Activated naive CD4-positive, alpha-beta T cell treated with anti-CD3 and anti-CD28 coated beads, Interleukin-2, amount 50 U/mL, for 72 hours (primary cell): ENCODE data around the gene ANTKMT. TPM values are rescaled to one million over a fixed set of nuclear protein-coding genes. Genes with fewer than 3 reads are reported as not detected.

Source experiments
- ATAC-seq, 2 donors: fragments of 150-1000 bp; cut with Tn5 transposase; 2 replicates each; pipeline ENCODE4 v1.10.0; 2021; ENCODE audit warnings: mild to moderate bottlenecking in 2 of 2, moderate library complexity in 2 of 2
- DNase-seq, 2 donors: peaks; one replicate each; pipeline ENCODE4 v3.0.0; 2021 to 2022; ENCODE audit warnings: low spot score in 2 of 2
- H3K27ac Mint-ChIP-seq, 2 donors: one replicate each; pipeline ENCODE4 v1.8.0; 2022; ENCODE audit warnings: mild to moderate bottlenecking in 2 of 2, mixed read lengths in 2 of 2
- H3K36me3 Mint-ChIP-seq, 2 donors: one replicate each; pipeline ENCODE4 v1.8.0; 2022; ENCODE audit warnings: mixed read lengths in 2 of 2
- H3K9me3 Mint-ChIP-seq, 2 donors: one replicate each; pipeline ENCODE4 v1.8.0; 2022; ENCODE audit warnings: mixed read lengths in 2 of 2
- total RNA-seq, 2 donors: library from RNA; stranded (reverse); gene quantifications; one replicate each; pipeline ENCODE4 v1.2.3, GENCODE V29; 2022

ANTKMT gene
- total RNA-seq, 2 donors from 2014 or later, result 17.6 to 22.6 TPM

GRCh38 chr16:692356-693108, 28.4 kb upstream of the ANTKMT start:
- Mint-ChIP-seq H3K27ac (peak overlapping the region in 1 of 2 donors; percentile 95), H3K9me3 (no peaks in the 10 kb centered on the region), H3K36me3 (peaks cover 0 to 5% of the 10 kb centered on the region in 2 donors)
- no peak for DNase-seq
- no peak for ATAC-seq

- ATAC-seq (no peak), DNase-seq (no peak)
- H3K9me3 Mint-ChIP-seq, result no peaks in the 10 kb centered on the region
- H3K27ac Mint-ChIP-seq, result no peak overlapping the region
- peaks cover 0 to 5% of the 10 kb centered on the region in 2 donors for H3K36me3 Mint-ChIP-seq
These were observed 27.6 kb upstream of the ANTKMT start for GRCh38 chr16:693364-693763.

GRCh38 chr16:693766-694165, 27.2 kb upstream of the ANTKMT start:
- DNase-seq (no peak), ATAC-seq (no peak)
- Mint-ChIP-seq H3K9me3 (no peaks in the 10 kb centered on the region), H3K36me3 (peaks cover 0 to 5% of the 10 kb centered on the region in 2 donors), H3K27ac (no peak overlapping the region)

GRCh38 chr16:694187-694862, 26.6 kb upstream of the ANTKMT start:
- DNase-seq, result no peak
- Mint-ChIP-seq H3K27ac (no peak overlapping the region), H3K9me3 (no peaks in the 10 kb centered on the region), H3K36me3 (peaks cover 0 to 5% of the 10 kb centered on the region in 2 donors)
- no peak for ATAC-seq

GRCh38 chr16:694863-695354, 26.0 kb upstream of the ANTKMT start:
- ATAC-seq, result peak in 1 of 2 donors; percentile 2
- Mint-ChIP-seq H3K36me3 (peaks cover 0 to 5% of the 10 kb centered on the region in 2 donors), H3K27ac (no peak overlapping the region), H3K9me3 (no peaks in the 10 kb centered on the region)
- no peak for DNase-seq

- Mint-ChIP-seq H3K9me3 (no peaks in the 10 kb centered on the region), H3K27ac (peak overlapping the region in 1 of 2 donors; percentile 22), H3K36me3 (peaks cover 0 to 5% of the 10 kb centered on the region in 2 donors)
- peak; percentile 82 to 83 for DNase-seq
- peak; percentile 82 to 85 for ATAC-seq
These were observed 25.4 kb upstream of the ANTKMT start for GRCh38 chr16:695355-696089.

- Mint-ChIP-seq H3K9me3 (no peaks in the 10 kb centered on the region), H3K36me3 (peaks cover 0 to 5% of the 10 kb centered on the region in 2 donors), H3K27ac (no peak overlapping the region)
- DNase-seq, result no peak
- no peak for ATAC-seq
These were observed 21.9 kb upstream of the ANTKMT start for GRCh38 chr16:698911-699671.

GRCh38 chr16:700684-701584, 20.0 kb upstream of the ANTKMT start:
- Mint-ChIP-seq H3K9me3 (no peaks in the 10 kb centered on the region), H3K27ac (no peak overlapping the region), H3K36me3 (no peaks in the 10 kb centered on the region)
- DNase-seq, result peak in 1 of 2 donors; percentile 67
- ATAC-seq, result peak in 1 of 2 donors; percentile 43

- Mint-ChIP-seq H3K36me3 (no peaks in the 10 kb centered on the region), H3K9me3 (no peaks in the 10 kb centered on the region), H3K27ac (no peak overlapping the region)
- ATAC-seq, result no peak
- DNase-seq, result no peak
These were observed 18.6 kb upstream of the ANTKMT start for GRCh38 chr16:702341-702740.

GRCh38 chr16:703406-703805, 17.5 kb upstream of the ANTKMT start:
- no peak for DNase-seq
- no peak for ATAC-seq
- H3K36me3 Mint-ChIP-seq, result no peaks in the 10 kb centered on the region
- no peaks in the 10 kb centered on the region for H3K9me3 Mint-ChIP-seq
- no peak overlapping the region for H3K27ac Mint-ChIP-seq

GRCh38 chr16:704047-704446, 16.9 kb upstream of the ANTKMT start:
- no peaks in the 10 kb centered on the region for H3K36me3 Mint-ChIP-seq
- DNase-seq, result no peak
- H3K27ac Mint-ChIP-seq, result no peak overlapping the region
- no peak for ATAC-seq
- no peaks in the 10 kb centered on the region for H3K9me3 Mint-ChIP-seq

GRCh38 chr16:704552-705380, 16.2 kb upstream of the ANTKMT start:
- Mint-ChIP-seq H3K27ac (no peak overlapping the region), H3K9me3 (no peaks in the 10 kb centered on the region), H3K36me3 (no peaks in the 10 kb centered on the region)
- DNase-seq, result no peak
- no peak for ATAC-seq

- H3K27ac Mint-ChIP-seq, result no peak within 1 kb of the TSS
- no peaks in the 10 kb centered on the region for H3K9me3 Mint-ChIP-seq
- ATAC-seq, result no peak
- H3K36me3 Mint-ChIP-seq, result no peaks in the 10 kb centered on the region
- no peak for DNase-seq
These were observed 15.3 kb upstream of the ANTKMT start, which contains the start of gene FBXL16 for GRCh38 chr16:705431-706188. Gene FBXL16, minus strand, starts transcription at chr16:705801. Its CDS starts 8,396 bp downstream, at chr16:697405.
